HG02884 (cell line): Measurements from ENCODE around the gene TMEM120B.

Experiments
- ATAC-seq: cut with Tn5 transposase; IDR thresholded peaks from one replicate; pipeline ENCODE4 v1.9.1; 2021; ENCODE audit warnings: mild to moderate bottlenecking, moderate library complexity; ENCODE audit not compliant: unreplicated experiment

Gene TMEM120B

GRCh38 chr12:121770813-121771625 is 58.5 kb downstream of the TMEM120B start:
- ATAC-seq = no peak

- no peak for ATAC-seq
Observed at GRCh38 chr12:121773011-121773777, 60.6 kb downstream of the TMEM120B start.

GRCh38 chr12:121774968-121775474 is 62.5 kb downstream of the TMEM120B start:
- ATAC-seq = no peak

- no peak for ATAC-seq
Observed at GRCh38 chr12:121775501-121775900, 62.9 kb downstream of the TMEM120B start.

GRCh38 chr12:121776190-121777098 is 63.9 kb downstream of the TMEM120B start:
- no peak for ATAC-seq

GRCh38 chr12:121778567-121779421 is 66.2 kb downstream of the TMEM120B start:
- no peak for ATAC-seq

GRCh38 chr12:121779422-121779895 is 66.9 kb downstream of the TMEM120B start:
- no peak for ATAC-seq

GRCh38 chr12:121780429-121780828 is 67.9 kb downstream of the TMEM120B start:
- no peak for ATAC-seq

- ATAC-seq = peak; percentile 29
Observed at GRCh38 chr12:121781484-121781997, 69.0 kb downstream of the TMEM120B start.

GRCh38 chr12:121781998-121782979 is 69.7 kb downstream of the TMEM120B start:
- peak; percentile 58 for ATAC-seq

- no peak for ATAC-seq
Observed at GRCh38 chr12:121783766-121784165, 71.2 kb downstream of the TMEM120B start.

GRCh38 chr12:121784460-121784859 is 71.9 kb downstream of the TMEM120B start:
- no peak for ATAC-seq

- ATAC-seq = no peak
Observed at GRCh38 chr12:121786440-121786825, 73.9 kb downstream of the TMEM120B start.

- ATAC-seq = no peak
Observed at GRCh38 chr12:121787063-121788025, 74.8 kb downstream of the TMEM120B start.

GRCh38 chr12:121788176-121788818 is 75.7 kb downstream of the TMEM120B start:
- no peak for ATAC-seq

GRCh38 chr12:121789233-121789781 is 76.8 kb downstream of the TMEM120B start:
- no peak for ATAC-seq
